K562 (cell line): Measurements from ENCODE around the gene ZFAND3. TPM values are rescaled to one million over a fixed set of nuclear protein-coding genes. Genes with fewer than 3 reads are reported as not detected.

ENCODE experiments used
- ATAC-seq: fragments of 200-7000 bp; cut with Tn5 transposase; 3 replicates; pipeline ENCODE4 v1.9.1; 2020; ENCODE audit warnings: moderate library complexity
- BruUV-seq: library from RNA; stranded (reverse); fragments of 400-500 nt; replicated peaks from 2 replicates; lab custom pipeline; 2021; lab: Mats Ljungman, UMichigan
- CTCF ChIA-PET: fragments of 300-600 bp; formaldehyde crosslinking; extraction: SDS; loops from one replicate; lab custom pipeline; 2021; ENCODE audit warnings: low intra/inter-chr PET ratio; lab: Yijun Ruan, JAX
- POLR2A ChIA-PET: fragments of 300-600, 350-650 bp; sonication (Branson Sonifier 250); formaldehyde crosslinking; extraction: SDS; loops from one replicate; lab custom pipeline; 2021; ENCODE audit warnings: antibody characterized with exemption, inconsistent platforms; lab: Yijun Ruan, JAX
- DNase-seq, 4 experiments: peaks; one replicate each; pipeline versions ENCODE4 v3.0.0 to v3.0.0-alpha.2; 2011 to 2018; ENCODE audit warnings: low spot score in 3 of 4, mixed read lengths in 3 of 4; ENCODE audit errors: extremely low read depth in 1 of 4
- FAIRE-seq: peaks from 2 replicates; lab custom pipeline; 2011; peaks lifted over from hg19 to GRCh38; lab: Jason Lieb, UNC
- H2AFZ ChIP-seq: 2 replicates; pipeline ENCODE4 v1.6.0; 2011; ENCODE audit warnings: low read depth, low read length, control low read depth, inconsistent platforms
- H3K27ac ChIP-seq: fragments of 200-600 bp; 3 replicates; pipeline ENCODE4 v1.8.0; 2011; ENCODE audit warnings: low read depth, mild to moderate bottlenecking, control low read depth, inconsistent platforms, low read length, moderate library complexity, mixed read lengths; ENCODE audit errors: extremely low read depth
- H3K27me3 ChIP-seq, 2 experiments: fragments of 300-600 bp in 1 of 2; 2 replicates in 1 of 2; 3 replicates in 1 of 2; pipeline versions ENCODE4 v1.6.0 to v1.8.0; 2011; ENCODE audit warnings: inconsistent platforms in 2 of 2, low read length in 2 of 2, mild to moderate bottlenecking in 1 of 2, mixed read lengths in 1 of 2, moderate library complexity in 1 of 2; ENCODE audit not compliant: control insufficient read depth in 2 of 2, insufficient read depth in 2 of 2
- H3K36me3 ChIP-seq: fragments of 300-600 bp; 3 replicates; pipeline ENCODE4 v1.8.0; 2011; ENCODE audit warnings: mild to moderate bottlenecking, low read length, inconsistent platforms; ENCODE audit not compliant: control insufficient read depth, insufficient read depth
- H3K4me1 ChIP-seq, 2 experiments: fragments of 200-600 bp in 1 of 2; replicated peaks in 1 of 2; 2 replicates in 1 of 2; 3 replicates in 1 of 2; pipeline versions ENCODE4 v1.5.1 to v1.8.0; 2011; ENCODE audit warnings: inconsistent platforms in 2 of 2, low read length in 2 of 2, mild to moderate bottlenecking in 1 of 2, mixed read lengths in 1 of 2, moderate library complexity in 1 of 2; ENCODE audit not compliant: control insufficient read depth in 2 of 2, insufficient read depth in 2 of 2
- H3K4me2 ChIP-seq: 2 replicates; pipeline ENCODE4 v1.6.1; 2011; ENCODE audit warnings: low read length, control low read depth, inconsistent platforms, mixed read lengths; ENCODE audit not compliant: insufficient read depth
- H3K4me3 ChIP-seq: fragments of 200-600 bp; sonication (generic), shearing (Covaris generic); 2 replicates; pipeline ENCODE4 v1.5.1; 2016; ENCODE audit warnings: control low read depth, inconsistent platforms
- H3K79me2 ChIP-seq: fragments of 200-600 bp; 3 replicates; pipeline ENCODE4 v1.8.0; 2011; ENCODE audit warnings: low read length, inconsistent platforms; ENCODE audit not compliant: control insufficient read depth, insufficient read depth
- H3K9ac ChIP-seq, 2 experiments: 2 replicates each; pipeline versions ENCODE4 v1.6.0 to v1.6.1; 2011; ENCODE audit warnings: low read depth in 2 of 2, low read length in 2 of 2, control low read depth in 1 of 2, inconsistent platforms in 1 of 2, mild to moderate bottlenecking in 1 of 2, mixed read lengths in 1 of 2; ENCODE audit not compliant: insufficient read depth in 1 of 2
- H3K9me1 ChIP-seq: one replicate; pipeline ENCODE4 v1.6.0; 2011; ENCODE audit warnings: inconsistent platforms, mild to moderate bottlenecking, low read length, moderate library complexity; ENCODE audit not compliant: control insufficient read depth, insufficient read depth
- H3K9me3 ChIP-seq: replicated peaks from 2 replicates; pipeline ENCODE4 v1.5.1; 2011; ENCODE audit warnings: low read depth, low read length, inconsistent platforms; ENCODE audit not compliant: control insufficient read depth, insufficient read depth
- H4K20me1 ChIP-seq: replicated peaks from 2 replicates; pipeline ENCODE4 v1.6.1; 2011; ENCODE audit warnings: low read length, inconsistent platforms, mixed read lengths; ENCODE audit not compliant: control insufficient read depth, insufficient read depth
- CC2D1A ChIP-seq: fragments of 450-650 bp; IDR thresholded peaks from 2 replicates; pipeline ENCODE4 v1.6.1; 2017; ENCODE audit warnings: mild to moderate bottlenecking
- JUND ChIP-seq, 2 experiments: IDR thresholded peaks; 2 replicates in 1 of 2; 3 replicates in 1 of 2; pipeline ENCODE4 v1.6.1; 2011; ENCODE audit warnings: borderline replicate concordance in 2 of 2, low read depth in 2 of 2, low read length in 2 of 2, improper control_type of control experiment in 1 of 2, missing biosample characterization in 1 of 2, missing genetic modification characterization in 1 of 2, missing genetic modification reagents in 1 of 2
- KAT2B ChIP-seq: IDR thresholded peaks from one replicate; pipeline ENCODE4 v1.6.1; 2012; ENCODE audit warnings: low read depth, mild to moderate bottlenecking, control low read depth, inconsistent platforms, low read length, moderate library complexity
- MCM3 ChIP-seq: fragments of 450-650 bp; IDR thresholded peaks from 2 replicates; pipeline ENCODE4 v1.6.1; 2016
- MTF1 ChIP-seq: fragments of 250-450 bp; sonication (Bioruptor Pico); IDR thresholded peaks from 2 replicates; pipeline ENCODE4 v1.9.0; 2021; ENCODE audit warnings: moderate library complexity, mild to moderate bottlenecking, inconsistent platforms, borderline replicate concordance
- RUNX1 ChIP-seq: sonication (generic); IDR thresholded peaks from 2 replicates; pipeline ENCODE4 v1.6.1; 2016; ENCODE audit warnings: antibody characterized with exemption, low read depth
- SFPQ ChIP-seq: fragments of 200-400 bp; formaldehyde crosslinking; IDR thresholded peaks from 2 replicates; pipeline ENCODE4 v1.6.1; 2017; ENCODE audit warnings: mild to moderate bottlenecking, low read depth, low read length, moderate library complexity
- ZNF143 ChIP-seq: sonication (generic); formaldehyde crosslinking; IDR thresholded peaks from 2 replicates; pipeline ENCODE4 v1.9.0; 2022; ENCODE audit warnings: mild to moderate bottlenecking, missing genetic modification reagents
- ZNF3 ChIP-seq: fragments of 250-450 bp; sonication (Bioruptor Pico); IDR thresholded peaks from 2 replicates; pipeline ENCODE4 v1.5.0; 2021; ENCODE audit warnings: mild to moderate bottlenecking, moderate library complexity
- ZNF311 ChIP-seq: fragments of 250-450 bp; sonication (Bioruptor Pico); IDR thresholded peaks from 2 replicates; pipeline ENCODE4 v1.4.0; 2020; ENCODE audit warnings: mild to moderate bottlenecking, moderate library complexity
- ZNF398 ChIP-seq: fragments of 250-450 bp; sonication (Bioruptor Pico); IDR thresholded peaks from 2 replicates; pipeline ENCODE4 v1.8.0; 2021; ENCODE audit warnings: moderate library complexity, mild to moderate bottlenecking, inconsistent platforms
- ZNF445 ChIP-seq: fragments of 250-450 bp; sonication (Bioruptor Pico); IDR thresholded peaks from 2 replicates; pipeline ENCODE4 v1.4.0; 2020; ENCODE audit warnings: low read depth, mild to moderate bottlenecking, moderate library complexity
- ZNF586 ChIP-seq: fragments of 450-650 bp; formaldehyde crosslinking; conservative IDR thresholded peaks from 2 replicates; pipeline ENCODE4 v1.4.0; 2020; ENCODE audit warnings: mild to moderate bottlenecking, moderate library complexity
- WGBS: fragments of 100-300 bp; shearing (Covaris generic); methylation state at CpG from one replicate; pipeline ENCODE4 v1.1.6; 2016; ENCODE audit warnings: low coverage, mixed read lengths; ENCODE audit not compliant: insufficient coverage; ENCODE audit errors: missing lambda C conversion rate; 5-methylcytosine and 5-hydroxymethylcytosine counted together
- in situ Hi-C: fragments of 300-500 bp; cut with MboI; formaldehyde crosslinking; loops from 4 replicates; pipeline ENCODE4 v1.15.0; 2018; ENCODE audit warnings: inconsistent platforms, mixed read lengths
- intact Hi-C: fragments of 100-400 bp; cut with micrococcal nuclease; formaldehyde crosslinking; loops from 2 replicates; pipeline ENCODE4 v1.14.2; 2022
- polyA plus RNA-seq, 8 experiments: library from polyadenylated mRNA; depleted of rRNA in 4 of 8; stranded (reverse) in 5 of 8; unstranded in 3 of 8; fragments of >200 nt; fragmentation: Nextera tagmentation in 2 of 8; fragmentation: Illumina TruSeq in 1 of 8; extraction: Ambion mirVana in 2 of 8; extraction: Trizol in 1 of 8; gene quantifications; 2 replicates each; pipeline versions ENCODE4 v1.2.1 to v1.2.3, GENCODE V29; 2011 to 2014; ENCODE audit warnings: inconsistent platforms in 1 of 8, missing spikeins in 1 of 8
- total RNA-seq, 7 experiments: library from RNA; depleted of rRNA in 6 of 7; stranded (reverse); fragments of >200 nt in 6 of 7; fragmentation: Illumina TruSeq in 2 of 7; extraction: Trizol in 2 of 7; gene quantifications; 2 replicates each; pipeline versions ENCODE4 v1.2.1 to v1.2.3, GENCODE V29; 2011 to 2021; ENCODE audit warnings: low replicate concordance in 1 of 7
- TF ChIP-seq, protein P1 (sequence below), 2 experiments: fragments of 150-350 bp in 1 of 2; IDR thresholded peaks; 2 replicates each; pipeline ENCODE4 v1.6.1; 2012 to 2016; ENCODE audit warnings: low read depth in 2 of 2, low read length in 2 of 2, mild to moderate bottlenecking in 1 of 2, moderate library complexity in 1 of 2

ZFAND3 gene
- total and polyA plus RNA-seq, 9 of the 15 experiments (the other 6 are each of a cell fraction or from before 2014, with no cell fraction given): 0.81 to 26.6 (median 11.8) TPM

DNA sequence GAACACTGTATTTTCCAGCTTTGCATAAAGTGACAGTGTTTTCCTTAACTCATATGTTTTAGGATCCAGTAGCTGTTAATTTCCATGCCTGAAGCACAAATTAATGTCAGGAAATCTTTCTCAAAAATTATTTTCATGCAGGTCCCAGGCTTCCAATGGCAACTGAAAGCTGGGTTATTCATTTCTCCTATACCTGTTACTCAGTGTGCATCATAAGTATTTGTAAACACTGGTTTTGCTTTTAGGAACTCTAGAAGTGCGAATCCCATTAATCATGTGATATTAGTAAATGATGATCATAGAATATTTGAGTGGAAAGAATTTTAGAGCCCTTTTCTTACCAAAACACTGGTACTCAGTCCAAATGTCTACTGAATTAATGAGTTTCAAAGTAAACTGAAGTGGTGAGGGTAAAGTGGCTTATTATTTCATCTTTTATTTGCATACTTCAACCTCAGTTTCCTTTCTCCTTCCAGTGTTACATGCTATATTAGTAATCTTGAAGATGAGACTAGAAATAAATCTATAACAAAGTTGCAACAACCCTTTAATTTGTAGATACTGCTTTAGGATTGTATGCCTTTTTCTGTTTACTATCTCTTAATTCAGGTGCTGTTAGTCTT lies 124.0 kb downstream of the ZFAND3 start:
- FAIRE-seq (no peak), ATAC-seq (no peak), DNase-seq (no peak)
- Histone ChIP-seq H3K36me3 (no peaks in the 10 kb centered on the region), H3K4me2 (no peak overlapping the region), H3K9me3 (no peaks in the 10 kb centered on the region), H4K20me1 (0 out of 2 replicates have a peak, but pooled peaks cover 12% of the 10 kb centered on the region), H3K9ac (no peak overlapping the region), H3K79me2 (no peaks in the 10 kb centered on the region), H3K4me3 (no peak overlapping the region), H3K27ac (no peak overlapping the region), H3K4me1 (no peaks in the 10 kb centered on the region; a peak in 1 of 5 replicates), H3K27me3 (no peaks in the 10 kb centered on the region), H2AFZ (no peak overlapping the region), H3K9me1 (no peaks in the 10 kb centered on the region)
- intact Hi-C loops: no loop called here
- no TSS peak for BruUV-seq
- ChIA-PET POLR2A (interaction anchor here (1.5 to 1.6 kb wide), 2 partner anchors 9 to 12 kb away, joined by 3 read pairs; no protein-coding TSS in a partner anchor), CTCF (no interaction called here)
- in situ Hi-C loops: no loop called here
- 79% methylated on average over 1 of the region's 1 CpG for WGBS
- TF ChIP-seq ZNF586 (CRISPR knock-in tag) (no peak), MCM3 (no peak), MTF1 (CRISPR knock-in tag) (no peak), KAT2B (no peak), SFPQ (no peak), ZNF311 (CRISPR knock-in tag) (no peak), ZNF445 (no peak), ZNF398 (CRISPR knock-in tag) (no peak), ZNF143 (no peak), ZNF3 (no peak), JUND (IDR thresholded peaks at IDR 0.05; ENCODE audit: borderline replicate concordance, low read depth, low read length) (no peak), JUND (tag; IDR thresholded peaks at IDR 0.05; ENCODE audit: borderline replicate concordance, low read depth, low read length) (no peak), CC2D1A (no peak), RUNX1 (no peak)
- TF ChIP-seq, protein P1, sequence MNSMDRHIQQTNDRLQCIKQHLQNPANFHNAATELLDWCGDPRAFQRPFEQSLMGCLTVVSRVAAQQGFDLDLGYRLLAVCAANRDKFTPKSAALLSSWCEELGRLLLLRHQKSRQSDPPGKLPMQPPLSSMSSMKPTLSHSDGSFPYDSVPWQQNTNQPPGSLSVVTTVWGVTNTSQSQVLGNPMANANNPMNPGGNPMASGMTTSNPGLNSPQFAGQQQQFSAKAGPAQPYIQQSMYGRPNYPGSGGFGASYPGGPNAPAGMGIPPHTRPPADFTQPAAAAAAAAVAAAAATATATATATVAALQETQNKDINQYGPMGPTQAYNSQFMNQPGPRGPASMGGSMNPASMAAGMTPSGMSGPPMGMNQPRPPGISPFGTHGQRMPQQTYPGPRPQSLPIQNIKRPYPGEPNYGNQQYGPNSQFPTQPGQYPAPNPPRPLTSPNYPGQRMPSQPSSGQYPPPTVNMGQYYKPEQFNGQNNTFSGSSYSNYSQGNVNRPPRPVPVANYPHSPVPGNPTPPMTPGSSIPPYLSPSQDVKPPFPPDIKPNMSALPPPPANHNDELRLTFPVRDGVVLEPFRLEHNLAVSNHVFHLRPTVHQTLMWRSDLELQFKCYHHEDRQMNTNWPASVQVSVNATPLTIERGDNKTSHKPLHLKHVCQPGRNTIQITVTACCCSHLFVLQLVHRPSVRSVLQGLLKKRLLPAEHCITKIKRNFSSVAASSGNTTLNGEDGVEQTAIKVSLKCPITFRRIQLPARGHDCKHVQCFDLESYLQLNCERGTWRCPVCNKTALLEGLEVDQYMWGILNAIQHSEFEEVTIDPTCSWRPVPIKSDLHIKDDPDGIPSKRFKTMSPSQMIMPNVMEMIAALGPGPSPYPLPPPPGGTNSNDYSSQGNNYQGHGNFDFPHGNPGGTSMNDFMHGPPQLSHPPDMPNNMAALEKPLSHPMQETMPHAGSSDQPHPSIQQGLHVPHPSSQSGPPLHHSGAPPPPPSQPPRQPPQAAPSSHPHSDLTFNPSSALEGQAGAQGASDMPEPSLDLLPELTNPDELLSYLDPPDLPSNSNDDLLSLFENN (IDR thresholded peaks at IDR 0.05; ENCODE audit: low read depth in 2 of 2, low read length in 2 of 2): no peak
